CD4-positive, alpha-beta T cell treated with Interleukin-15 for 4 hours (primary cell): ENCODE data around the gene PLCL1.

Source experiments
- DNase-seq: peaks from one replicate; pipeline ENCODE4 v3.0.0-alpha.2; 2020; ENCODE audit warnings: low spot score

PLCL1 gene

GRCh38 chr2:197888321-197888720 lies 83.9 kb downstream of the PLCL1 start:
- DNase-seq, result no peak

- peak; percentile 63 for DNase-seq
Measured at GRCh38 chr2:197889041-197889440, 84.6 kb downstream of the PLCL1 start.

GRCh38 chr2:197890168-197890567 lies 85.8 kb downstream of the PLCL1 start:
- DNase-seq, result no peak

- peak; percentile 16 for DNase-seq
Measured at GRCh38 chr2:197891897-197892442, 87.6 kb downstream of the PLCL1 start.

- no peak for DNase-seq
Measured at GRCh38 chr2:197893403-197894177, 89.2 kb downstream of the PLCL1 start.

- DNase-seq, result no peak
Measured at GRCh38 chr2:197894751-197895274, 90.4 kb downstream of the PLCL1 start.

GRCh38 chr2:197897960-197898678 lies 93.7 kb downstream of the PLCL1 start:
- no peak for DNase-seq

- peak; percentile 33 for DNase-seq
Measured at GRCh38 chr2:197904446-197904845, 100.1 kb downstream of the PLCL1 start.

GRCh38 chr2:197908156-197908555 lies 103.8 kb downstream of the PLCL1 start:
- no peak for DNase-seq

- no peak for DNase-seq
Measured at GRCh38 chr2:197908990-197909776, 104.8 kb downstream of the PLCL1 start.

- no peak for DNase-seq
Measured at GRCh38 chr2:197911667-197912066, 107.3 kb downstream of the PLCL1 start.

GRCh38 chr2:197913084-197913483 lies 108.7 kb downstream of the PLCL1 start:
- no peak for DNase-seq

GRCh38 chr2:197914778-197915177 lies 110.4 kb downstream of the PLCL1 start:
- no peak for DNase-seq

GRCh38 chr2:197915548-197916265 lies 111.3 kb downstream of the PLCL1 start:
- DNase-seq, result no peak

GRCh38 chr2:197919487-197919886 lies 115.1 kb downstream of the PLCL1 start:
- DNase-seq, result no peak

GRCh38 chr2:197920088-197920487 lies 115.7 kb downstream of the PLCL1 start:
- DNase-seq, result no peak

- DNase-seq, result no peak
Measured at GRCh38 chr2:197920592-197921201, 116.3 kb downstream of the PLCL1 start.

- no peak for DNase-seq
Measured at GRCh38 chr2:197924483-197924882, 120.1 kb downstream of the PLCL1 start.

- DNase-seq, result no peak
Measured at GRCh38 chr2:197925204-197925603, 120.8 kb downstream of the PLCL1 start.

GRCh38 chr2:197925976-197926375 lies 121.6 kb downstream of the PLCL1 start:
- no peak for DNase-seq

GRCh38 chr2:197926673-197927072 lies 122.3 kb downstream of the PLCL1 start:
- no peak for DNase-seq
